Gastrocnemius medialis (tissue), 4 donors: Measurements from ENCODE around the gene RORC. TPM values are rescaled to one million over a fixed set of nuclear protein-coding genes. Genes with fewer than 3 reads are reported as not detected.

Experiments
- ATAC-seq, 2 donors: fragments of 150-250 bp; one replicate each; pipeline ENCODE4 v1.9.1; 2016
- DNase-seq, 2 donors: peaks; one replicate each; pipeline ENCODE4 v3.0.0-alpha.2; 2019
- H3K27ac ChIP-seq, 4 donors: fragments of 200-600 bp; sonication (generic); 1 replicate in 1 of 4; 2 replicates in 3 of 4; pipeline ENCODE4 v1.5.1; 2016 to 2018; ENCODE audit warnings: mild to moderate bottlenecking in 2 of 4, moderate library complexity in 1 of 4
- H3K27me3 ChIP-seq, 3 donors: fragments of 200-600 bp; sonication (generic) in 2 of 3; 1 replicate in 1 of 3; 2 replicates in 2 of 3; pipeline versions ENCODE4 v1.5.1 to v1.6.0; 2016 to 2019; ENCODE audit warnings: mild to moderate bottlenecking in 1 of 3, moderate library complexity in 1 of 3
- H3K36me3 ChIP-seq, 2 donors: fragments of 200-600 bp; sonication (generic) in 1 of 2; one replicate each; pipeline ENCODE4 v1.5.1; 2017 to 2018
- H3K4me1 ChIP-seq, 2 donors: fragments of 200-600 bp; sonication (generic) in 1 of 2; one replicate each; pipeline ENCODE4 v1.5.1; 2016 to 2017; ENCODE audit warnings: mild to moderate bottlenecking in 2 of 2
- H3K4me3 ChIP-seq, 4 donors: fragments of 200-600 bp; sonication (generic) in 3 of 4; 1 replicate in 1 of 4; 2 replicates in 3 of 4; pipeline ENCODE4 v1.5.1; 2016 to 2019; ENCODE audit warnings: mild to moderate bottlenecking in 2 of 4
- H3K9me3 ChIP-seq, 3 donors: fragments of 200-600 bp; sonication (generic) in 2 of 3; 1 replicate in 1 of 3; 2 replicates in 2 of 3; pipeline ENCODE4 v1.5.1; 2016 to 2019
- POLR2A ChIP-seq, 2 donors: fragments of 450-650 bp; IDR thresholded peaks; one replicate each; pipeline ENCODE4 v1.6.1; 2017; ENCODE audit warnings: antibody characterized with exemption in 2 of 2, mild to moderate bottlenecking in 2 of 2, moderate library complexity in 2 of 2
- in situ Hi-C, 4 donors: fragments of 200-750 bp; cut with MboI; loops; one replicate each; pipeline versions ENCODE4 v1.15.0 to v1.8.0; 2017; ENCODE audit warnings: low sequenced_read_pairs in 4 of 4
- intact Hi-C: fragments of 100-400 bp; cut with DNase I; formaldehyde crosslinking; loops from one replicate; pipeline ENCODE4 v1.15.1; 2023; ENCODE audit warnings: low total_unique reads
- total RNA-seq, 4 donors: library from RNA; depleted of rRNA; stranded (reverse); fragments of >200 nt; gene quantifications; one replicate each; pipeline versions ENCODE4 v1.1.0 to v1.2.3, GENCODE V29; 2016
- TF ChIP-seq, protein P1 (sequence below), 5 experiments: fragments of 450-650 bp in 3 of 5; fragments of 200-600 bp in 2 of 5; sonication (generic) in 2 of 5; IDR thresholded peaks in 4 of 5; conservative IDR thresholded peaks in 1 of 5; 1 replicate in 4 of 5; 2 replicates in 1 of 5; pipeline ENCODE4 v1.5.1; 2016 to 2019; ENCODE audit warnings: antibody characterized with exemption in 5 of 5, mild to moderate bottlenecking in 3 of 5, moderate library complexity in 3 of 5

Gene RORC
- total RNA-seq, 4 donors from 2014 or later, result 61.3 to 251 (median 163) TPM

DNA sequence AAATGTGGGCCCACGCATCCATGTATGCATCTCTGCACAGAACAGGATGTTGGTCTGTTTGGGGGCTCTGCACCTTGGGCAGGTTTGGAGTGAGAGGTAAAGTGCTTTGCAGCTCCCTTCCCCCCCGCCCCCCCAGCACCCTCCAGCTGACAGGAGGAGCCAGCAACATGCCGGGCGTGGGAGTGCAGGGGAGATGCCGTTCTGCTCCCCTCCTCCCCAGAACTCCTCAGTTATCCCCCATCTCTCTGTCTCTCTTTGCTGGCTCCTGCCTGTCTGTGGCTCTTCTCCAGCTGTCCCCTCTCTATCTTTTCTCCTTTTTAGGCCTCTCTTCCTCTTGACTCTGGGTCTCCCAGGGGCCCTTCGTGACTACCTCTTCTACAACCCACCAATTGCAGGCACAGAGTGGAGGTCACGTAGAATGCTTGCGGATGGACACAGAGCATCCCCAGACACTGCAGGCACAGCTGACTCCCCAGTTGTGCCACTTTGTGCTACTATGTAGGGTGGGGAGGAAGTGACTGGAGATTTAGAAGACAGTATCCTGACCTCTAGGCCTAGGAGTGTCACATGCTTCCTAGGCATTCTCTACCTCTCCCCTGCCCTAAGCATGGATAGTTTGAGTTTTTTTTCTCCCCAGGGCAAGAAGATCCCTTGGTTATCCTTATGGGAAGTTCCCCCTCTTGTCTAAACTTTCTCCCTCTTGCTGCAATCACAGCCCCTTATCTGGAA, 1.7 kb upstream of the RORC start:
- ATAC-seq (no peak), DNase-seq (no peak)
- Histone ChIP-seq H3K4me3 (no peak overlapping the region), H3K9me3 (no peaks in the 10 kb centered on the region), H3K27ac (peak overlapping the region; percentile 98 to 99 (median 99)), H3K4me1 (peaks cover 40 to 46% of the 10 kb centered on the region in 2 donors), H3K27me3 (peaks cover 4 to 11% (median 8%) of the 10 kb centered on the region in 3 donors), H3K36me3 (no peaks in the 10 kb centered on the region)
- in situ Hi-C loops (loop anchor here (10.0 to 25.0 kb wide), 3 partner anchors 221 to 246 kb away; partner anchors contain the start of gene SNX27 (in 1 of the 4)), intact Hi-C loops (loop anchor here (5.0 to 10.0 kb wide), 4 partner anchors 291 to 1801 kb away; partner anchors contain the start of genes CHTOP, TUFT1 and ZNF687)
- TF ChIP-seq POLR2A (IDR thresholded peaks at IDR 0.05), result no peak
- TF ChIP-seq, protein P1, sequence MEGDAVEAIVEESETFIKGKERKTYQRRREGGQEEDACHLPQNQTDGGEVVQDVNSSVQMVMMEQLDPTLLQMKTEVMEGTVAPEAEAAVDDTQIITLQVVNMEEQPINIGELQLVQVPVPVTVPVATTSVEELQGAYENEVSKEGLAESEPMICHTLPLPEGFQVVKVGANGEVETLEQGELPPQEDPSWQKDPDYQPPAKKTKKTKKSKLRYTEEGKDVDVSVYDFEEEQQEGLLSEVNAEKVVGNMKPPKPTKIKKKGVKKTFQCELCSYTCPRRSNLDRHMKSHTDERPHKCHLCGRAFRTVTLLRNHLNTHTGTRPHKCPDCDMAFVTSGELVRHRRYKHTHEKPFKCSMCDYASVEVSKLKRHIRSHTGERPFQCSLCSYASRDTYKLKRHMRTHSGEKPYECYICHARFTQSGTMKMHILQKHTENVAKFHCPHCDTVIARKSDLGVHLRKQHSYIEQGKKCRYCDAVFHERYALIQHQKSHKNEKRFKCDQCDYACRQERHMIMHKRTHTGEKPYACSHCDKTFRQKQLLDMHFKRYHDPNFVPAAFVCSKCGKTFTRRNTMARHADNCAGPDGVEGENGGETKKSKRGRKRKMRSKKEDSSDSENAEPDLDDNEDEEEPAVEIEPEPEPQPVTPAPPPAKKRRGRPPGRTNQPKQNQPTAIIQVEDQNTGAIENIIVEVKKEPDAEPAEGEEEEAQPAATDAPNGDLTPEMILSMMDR (IDR thresholded peaks at IDR 0.05 in 4 of 5, conservative IDR thresholded peaks at IDR 0.05 in 1 of 5), result no peak

DNA sequence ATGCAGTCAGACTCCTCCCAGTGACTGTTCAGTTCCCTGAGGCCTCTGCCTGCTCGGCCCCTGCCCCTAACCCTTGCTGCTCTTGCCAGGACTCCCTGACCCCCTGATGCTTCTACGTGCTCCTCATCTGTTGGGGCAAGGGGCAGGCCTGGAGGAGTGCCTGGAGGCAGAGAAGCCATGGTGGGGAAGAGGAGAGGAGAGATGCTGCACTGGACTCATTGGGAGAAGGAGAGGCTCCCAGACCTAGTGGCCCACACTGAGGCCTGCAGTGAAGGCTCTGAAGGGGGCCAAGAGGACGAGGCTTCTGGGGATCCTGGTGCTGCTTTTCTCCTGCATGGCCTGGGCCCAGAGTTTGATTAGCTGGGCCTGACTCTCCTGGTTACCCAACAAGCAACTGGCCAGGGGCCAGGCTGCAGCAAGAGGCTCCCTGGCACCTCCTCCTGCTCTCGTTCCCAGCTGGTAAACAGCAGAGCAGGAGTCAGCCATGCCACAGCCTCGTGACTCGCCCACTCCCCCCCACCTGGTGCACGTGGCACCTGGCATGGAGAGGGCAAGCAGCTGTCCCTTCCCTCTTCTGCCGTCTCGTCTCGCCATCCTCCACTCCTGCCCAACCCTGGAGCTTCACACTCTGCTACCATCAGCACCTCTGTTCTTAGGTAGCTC, 847 bp upstream of the RORC start:
- Histone ChIP-seq H3K4me3 (peak overlapping the region in 1 of 4 donors; percentile 84), H3K4me1 (peaks cover 46 to 47% of the 10 kb centered on the region in 2 donors), H3K27me3 (peaks cover 0 to 6% (median 2%) of the 10 kb centered on the region in 3 donors), H3K36me3 (no peaks in the 10 kb centered on the region), H3K9me3 (no peaks in the 10 kb centered on the region), H3K27ac (peak overlapping the region; percentile 98 to 99 (median 99))
- DNase-seq, result peak; percentile 96 to 99
- ATAC-seq, result peak; percentile 67 to 69
- TF ChIP-seq, protein P1 (IDR thresholded peaks at IDR 0.05 in 4 of 5, conservative IDR thresholded peaks at IDR 0.05 in 1 of 5), result peak in 1 of 5 experiments; percentile 33
- TF ChIP-seq POLR2A (IDR thresholded peaks at IDR 0.05), result peak; percentile 18 to 39
- intact Hi-C loops, result loop anchor here (1.0 to 10.0 kb wide), 6 partner anchors 42 to 1802 kb away; partner anchors contain the start of genes CHTOP, TDRKH, TUFT1 and ZNF687
- in situ Hi-C loops, result loop anchor here (10.0 to 25.0 kb wide), 3 partner anchors 220 to 245 kb away; partner anchors contain the start of gene SNX27 (in 1 of the 4)

DNA sequence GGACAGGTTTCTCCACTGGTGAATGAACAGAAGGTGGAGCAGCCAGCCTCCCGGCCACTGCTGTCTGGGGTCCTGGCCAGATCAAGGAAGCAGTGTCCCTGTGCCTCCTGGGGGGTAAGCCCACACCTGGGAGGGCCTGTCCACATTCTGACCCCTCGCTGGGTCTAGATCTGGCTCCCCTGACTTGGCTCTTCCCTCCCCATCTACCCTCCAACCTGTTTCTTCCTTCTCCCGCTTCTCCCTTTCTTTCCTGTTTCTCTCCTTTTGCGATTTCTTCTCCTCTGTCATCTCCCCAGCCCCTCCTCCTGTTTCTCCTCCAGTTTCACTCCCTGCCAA, 378 bp downstream of the RORC start:
- ATAC-seq (peak in 1 of 2 donors; percentile 28), DNase-seq (no peak)
- in situ Hi-C loops (loop anchor here (10.0 to 25.0 kb wide), 3 partner anchors 219 to 244 kb away; partner anchors contain the start of gene SNX27 (in 1 of the 4)), intact Hi-C loops (loop anchor here (5.0 to 10.0 kb wide), 4 partner anchors 289 to 1804 kb away; partner anchors contain the start of genes CHTOP, TUFT1 and ZNF687)
- Histone ChIP-seq H3K36me3 (no peaks in the 10 kb centered on the region), H3K9me3 (no peaks in the 10 kb centered on the region), H3K4me3 (peak overlapping the region; percentile 73 to 84 (median 76)), H3K27ac (peak overlapping the region; percentile 98 to 99 (median 99)), H3K27me3 (no peaks in the 10 kb centered on the region), H3K4me1 (peaks cover 51 to 58% of the 10 kb centered on the region in 2 donors)
- TF ChIP-seq POLR2A (IDR thresholded peaks at IDR 0.05), result peak in 1 of 2 donors; percentile 2
- TF ChIP-seq, protein P1 (IDR thresholded peaks at IDR 0.05 in 4 of 5, conservative IDR thresholded peaks at IDR 0.05 in 1 of 5), result no peak

DNA sequence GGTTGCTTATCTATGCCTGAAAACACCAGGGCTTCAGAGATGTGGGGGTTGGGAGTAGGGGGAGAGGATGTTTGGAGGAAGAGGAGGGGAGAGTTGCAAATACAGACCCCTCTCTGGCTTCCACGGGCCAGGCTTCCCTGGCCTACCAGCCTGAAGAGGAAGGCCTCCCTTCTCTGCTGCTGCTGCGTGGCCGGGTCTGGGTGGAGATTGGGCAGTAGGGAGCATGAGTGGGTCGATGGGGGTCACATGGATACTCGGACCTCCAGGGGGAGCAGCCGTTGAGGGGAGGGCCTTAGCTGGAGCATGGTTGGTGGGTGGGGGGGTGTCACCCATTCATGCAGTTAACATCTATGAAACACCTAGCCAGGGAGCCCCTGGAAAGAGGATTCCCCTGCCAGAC, 1.5 kb downstream of the RORC start:
- DNase-seq, result no peak
- in situ Hi-C loops, result loop anchor here (10.0 to 25.0 kb wide), 3 partner anchors 218 to 243 kb away; partner anchors contain the start of gene SNX27 (in 1 of the 4)

More for the DNA sequence above, 1.5 kb downstream of the RORC start:
- Histone ChIP-seq H3K27me3 (no peaks in the 10 kb centered on the region), H3K4me3 (peak overlapping the region; percentile 73 to 84 (median 76)), H3K36me3 (no peaks in the 10 kb centered on the region), H3K27ac (peak overlapping the region; percentile 98 to 99 (median 99)), H3K4me1 (peaks cover 58 to 68% of the 10 kb centered on the region in 2 donors), H3K9me3 (no peaks in the 10 kb centered on the region)
- no peak for ATAC-seq
- intact Hi-C loops, result loop anchor here (5.0 to 10.0 kb wide), 4 partner anchors 288 to 1805 kb away; partner anchors contain the start of genes CHTOP, TUFT1 and ZNF687
- TF ChIP-seq, protein P1 (IDR thresholded peaks at IDR 0.05 in 4 of 5, conservative IDR thresholded peaks at IDR 0.05 in 1 of 5), result no peak
- no peak for TF ChIP-seq POLR2A (IDR thresholded peaks at IDR 0.05)
